KMS-11 (cell line): ENCODE measurements around the gene CD151.

Source experiments
- H2AFZ ChIP-seq: fragments of 200-600 bp; sonication (generic); 2 replicates; pipeline ENCODE4 v1.6.1; 2016; ENCODE audit warnings: antibody characterized with exemption, mixed run types, low read depth
- H3K27ac ChIP-seq: fragments of 200-600 bp; sonication (generic); 2 replicates; pipeline ENCODE4 v1.6.1; 2016; ENCODE audit warnings: mild to moderate bottlenecking, mixed run types
- H3K27me3 ChIP-seq: fragments of 200-600 bp; sonication (generic); 2 replicates; pipeline ENCODE4 v1.6.1; 2017; ENCODE audit warnings: mild to moderate bottlenecking, low read depth, mixed run types, moderate library complexity; ENCODE audit not compliant: insufficient read depth
- H3K36me3 ChIP-seq: fragments of 200-600 bp; sonication (generic); 2 replicates; pipeline ENCODE4 v1.6.1; 2017; ENCODE audit warnings: mild to moderate bottlenecking, mixed run types; ENCODE audit not compliant: insufficient read depth
- H3K4me1 ChIP-seq: fragments of 200-600 bp; sonication (generic); 2 replicates; pipeline ENCODE4 v1.6.1; 2016; ENCODE audit warnings: mild to moderate bottlenecking, low read depth, mixed run types; ENCODE audit not compliant: poor library complexity, severe bottlenecking
- H3K4me2 ChIP-seq: fragments of 200-600 bp; sonication (generic); 2 replicates; pipeline ENCODE4 v1.7.0; 2016; ENCODE audit warnings: mild to moderate bottlenecking, mixed run types
- H3K4me3 ChIP-seq: fragments of 200-600 bp; sonication (generic); IDR thresholded peaks from 2 replicates; pipeline ENCODE4 v1.6.1; 2017; ENCODE audit warnings: low read depth, low read length, mixed read lengths; ENCODE audit not compliant: insufficient read depth
- H3K79me2 ChIP-seq: fragments of 200-600 bp; sonication (generic); 2 replicates; pipeline ENCODE4 v1.6.1; 2016; ENCODE audit warnings: low read depth, mixed run types; ENCODE audit not compliant: insufficient read depth
- H3K9ac ChIP-seq: fragments of 200-600 bp; sonication (generic); 2 replicates; pipeline ENCODE4 v1.6.1; 2016; ENCODE audit warnings: mild to moderate bottlenecking, mixed run types
- H4K20me1 ChIP-seq: fragments of 200-600 bp; sonication (generic); 2 replicates; pipeline ENCODE4 v1.6.1; 2016; ENCODE audit warnings: mild to moderate bottlenecking, mixed run types; ENCODE audit not compliant: insufficient read depth
- TF ChIP-seq, protein P1 (sequence below): fragments of 200-600 bp; sonication (generic); conservative IDR thresholded peaks from 2 replicates; pipeline ENCODE4 v1.6.1; 2017; ENCODE audit warnings: low read depth, mild to moderate bottlenecking, antibody characterized with exemption, low read length, moderate library complexity, mixed read lengths

Gene CD151

GRCh38 chr11:809287-810039, 23.3 kb upstream of the CD151 start, which contains the start of gene RPLP2:
Gene RPLP2, plus strand, starts transcription at chr11:809967. Its CDS starts 268 bp downstream, at chr11:810235.
- peak within 1 kb of the TSS; percentile 99 for H3K9ac ChIP-seq
- TF ChIP-seq, protein P1, sequence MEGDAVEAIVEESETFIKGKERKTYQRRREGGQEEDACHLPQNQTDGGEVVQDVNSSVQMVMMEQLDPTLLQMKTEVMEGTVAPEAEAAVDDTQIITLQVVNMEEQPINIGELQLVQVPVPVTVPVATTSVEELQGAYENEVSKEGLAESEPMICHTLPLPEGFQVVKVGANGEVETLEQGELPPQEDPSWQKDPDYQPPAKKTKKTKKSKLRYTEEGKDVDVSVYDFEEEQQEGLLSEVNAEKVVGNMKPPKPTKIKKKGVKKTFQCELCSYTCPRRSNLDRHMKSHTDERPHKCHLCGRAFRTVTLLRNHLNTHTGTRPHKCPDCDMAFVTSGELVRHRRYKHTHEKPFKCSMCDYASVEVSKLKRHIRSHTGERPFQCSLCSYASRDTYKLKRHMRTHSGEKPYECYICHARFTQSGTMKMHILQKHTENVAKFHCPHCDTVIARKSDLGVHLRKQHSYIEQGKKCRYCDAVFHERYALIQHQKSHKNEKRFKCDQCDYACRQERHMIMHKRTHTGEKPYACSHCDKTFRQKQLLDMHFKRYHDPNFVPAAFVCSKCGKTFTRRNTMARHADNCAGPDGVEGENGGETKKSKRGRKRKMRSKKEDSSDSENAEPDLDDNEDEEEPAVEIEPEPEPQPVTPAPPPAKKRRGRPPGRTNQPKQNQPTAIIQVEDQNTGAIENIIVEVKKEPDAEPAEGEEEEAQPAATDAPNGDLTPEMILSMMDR, result no peak
- peak within 1 kb of the TSS; percentile 98 for H3K27ac ChIP-seq
- H3K4me3 ChIP-seq, result no peak within 1 kb of the TSS
- peaks cover 28% of the 10 kb centered on the region for H3K4me1 ChIP-seq
- no peaks in the 10 kb centered on the region for H3K27me3 ChIP-seq
- H3K36me3 ChIP-seq, result peaks cover 6% of the 10 kb centered on the region; the same call in 1 of the 2 replicates
- H2AFZ ChIP-seq, result peak within 1 kb of the TSS; percentile 64
- peaks cover 45% of the 10 kb centered on the region for H3K79me2 ChIP-seq
- peak within 1 kb of the TSS; percentile 83 for H3K4me2 ChIP-seq
- no peaks in the 10 kb centered on the region for H4K20me1 ChIP-seq

GRCh38 chr11:810040-810567, 22.6 kb upstream of the CD151 start:
- peaks cover 28% of the 10 kb centered on the region for H3K4me1 ChIP-seq
- H3K27ac ChIP-seq, result peak overlapping the region; percentile 98
- H3K9ac ChIP-seq, result peak overlapping the region; percentile 99
- TF ChIP-seq, protein P1, result no peak
- no peaks in the 10 kb centered on the region for H4K20me1 ChIP-seq
- H3K36me3 ChIP-seq, result peaks cover 6% of the 10 kb centered on the region; the same call in 1 of the 2 replicates
- H3K79me2 ChIP-seq, result peaks cover 45% of the 10 kb centered on the region
- peak overlapping the region; percentile 83 for H3K4me2 ChIP-seq
- no peaks in the 10 kb centered on the region for H3K27me3 ChIP-seq
- no peak overlapping the region; the same call in 1 of the 2 replicates for H2AFZ ChIP-seq
- H3K4me3 ChIP-seq, result no peak overlapping the region

DNA sequence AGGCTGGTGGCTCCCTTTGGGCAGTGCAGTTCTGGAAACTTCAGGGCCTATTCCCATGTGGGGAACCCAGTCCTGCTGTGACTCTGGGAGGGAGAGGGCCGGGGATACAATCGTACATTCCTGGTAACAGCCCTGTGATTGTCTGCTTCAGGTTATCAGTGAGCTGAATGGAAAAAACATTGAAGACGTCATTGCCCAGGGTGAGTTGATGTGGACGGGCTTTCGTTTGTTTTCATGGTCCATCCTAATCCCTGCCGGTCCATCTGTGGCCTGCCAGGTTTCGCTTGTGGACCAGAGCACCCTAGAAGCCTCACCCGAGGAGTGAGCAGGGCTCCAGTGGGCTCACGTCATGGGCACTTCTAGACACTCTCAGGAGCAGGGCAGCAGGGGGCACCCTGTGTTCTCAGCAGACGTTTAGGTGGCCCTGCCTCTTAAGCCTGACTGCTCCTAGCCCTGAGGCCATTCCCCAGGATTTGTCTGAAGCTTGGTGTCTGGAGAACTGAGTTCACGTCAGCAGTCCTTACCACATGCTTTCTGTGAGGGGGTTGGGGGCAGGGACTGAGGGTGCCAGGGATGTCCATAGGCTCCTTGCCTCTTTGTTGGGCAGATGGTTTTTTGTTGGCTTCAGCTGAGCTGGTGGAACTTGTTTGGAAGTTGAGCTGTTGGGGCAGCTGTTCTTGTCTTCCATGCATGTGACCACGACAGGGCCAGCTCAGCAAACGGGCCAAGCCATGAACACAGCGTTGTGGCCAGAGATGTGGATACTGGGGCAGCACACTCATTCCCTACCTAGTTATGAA, 21.1 kb upstream of the CD151 start:
- Histone ChIP-seq H3K4me1 (peaks cover 24% of the 10 kb centered on the region), H3K36me3 (peaks cover 6% of the 10 kb centered on the region; the same call in 1 of the 2 replicates), H3K9ac (peak overlapping the region; percentile 99; the same call in 1 of the 2 replicates), H3K27ac (peak overlapping the region; percentile 98; the same call in 1 of the 2 replicates), H3K4me3 (no peak overlapping the region), H2AFZ (no peak overlapping the region), H3K27me3 (no peaks in the 10 kb centered on the region), H3K79me2 (peaks cover 45% of the 10 kb centered on the region), H3K4me2 (peak overlapping the region; percentile 83), H4K20me1 (no peaks in the 10 kb centered on the region)
- TF ChIP-seq, protein P1, result no peak

DNA sequence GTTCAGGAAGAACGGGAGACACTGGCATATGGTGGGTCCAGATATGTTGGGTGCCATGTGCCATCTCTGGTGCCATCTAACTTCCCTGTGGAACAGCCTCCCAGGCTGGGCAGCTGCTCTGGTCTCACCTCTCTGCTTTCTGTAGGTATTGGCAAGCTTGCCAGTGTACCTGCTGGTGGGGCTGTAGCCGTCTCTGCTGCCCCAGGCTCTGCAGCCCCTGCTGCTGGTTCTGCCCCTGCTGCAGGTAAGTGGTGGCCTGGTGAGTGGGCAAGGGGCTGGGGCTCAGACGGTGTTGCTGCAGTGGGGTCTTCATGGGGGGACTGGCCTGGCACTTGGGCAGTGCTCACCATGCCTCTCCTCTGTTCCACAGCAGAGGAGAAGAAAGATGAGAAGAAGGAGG, 20.4 kb upstream of the CD151 start:
- peaks cover 44% of the 10 kb centered on the region for H3K79me2 ChIP-seq
- H3K27ac ChIP-seq, result no peak overlapping the region
- TF ChIP-seq, protein P1, result no peak
- no peak overlapping the region for H2AFZ ChIP-seq
- no peaks in the 10 kb centered on the region for H3K27me3 ChIP-seq
- no peak overlapping the region for H3K9ac ChIP-seq
- no peak overlapping the region for H3K4me3 ChIP-seq
- no peak overlapping the region for H3K4me2 ChIP-seq
- peaks cover 24% of the 10 kb centered on the region for H3K4me1 ChIP-seq
- H3K36me3 ChIP-seq, result peaks cover 6% of the 10 kb centered on the region; the same call in 1 of the 2 replicates
- no peaks in the 10 kb centered on the region for H4K20me1 ChIP-seq
